ENCODE measurements around the gene SCN1B.
A peak's percentile ranks its signal among the peaks of the same experiment; 100 is the strongest.
"Not testable (repeated sequence)": the region's sequence is repeated elsewhere in the genome, so short reads cannot be mapped to it uniquely, and the experiment has no call there.

Gene SCN1B

DNA sequence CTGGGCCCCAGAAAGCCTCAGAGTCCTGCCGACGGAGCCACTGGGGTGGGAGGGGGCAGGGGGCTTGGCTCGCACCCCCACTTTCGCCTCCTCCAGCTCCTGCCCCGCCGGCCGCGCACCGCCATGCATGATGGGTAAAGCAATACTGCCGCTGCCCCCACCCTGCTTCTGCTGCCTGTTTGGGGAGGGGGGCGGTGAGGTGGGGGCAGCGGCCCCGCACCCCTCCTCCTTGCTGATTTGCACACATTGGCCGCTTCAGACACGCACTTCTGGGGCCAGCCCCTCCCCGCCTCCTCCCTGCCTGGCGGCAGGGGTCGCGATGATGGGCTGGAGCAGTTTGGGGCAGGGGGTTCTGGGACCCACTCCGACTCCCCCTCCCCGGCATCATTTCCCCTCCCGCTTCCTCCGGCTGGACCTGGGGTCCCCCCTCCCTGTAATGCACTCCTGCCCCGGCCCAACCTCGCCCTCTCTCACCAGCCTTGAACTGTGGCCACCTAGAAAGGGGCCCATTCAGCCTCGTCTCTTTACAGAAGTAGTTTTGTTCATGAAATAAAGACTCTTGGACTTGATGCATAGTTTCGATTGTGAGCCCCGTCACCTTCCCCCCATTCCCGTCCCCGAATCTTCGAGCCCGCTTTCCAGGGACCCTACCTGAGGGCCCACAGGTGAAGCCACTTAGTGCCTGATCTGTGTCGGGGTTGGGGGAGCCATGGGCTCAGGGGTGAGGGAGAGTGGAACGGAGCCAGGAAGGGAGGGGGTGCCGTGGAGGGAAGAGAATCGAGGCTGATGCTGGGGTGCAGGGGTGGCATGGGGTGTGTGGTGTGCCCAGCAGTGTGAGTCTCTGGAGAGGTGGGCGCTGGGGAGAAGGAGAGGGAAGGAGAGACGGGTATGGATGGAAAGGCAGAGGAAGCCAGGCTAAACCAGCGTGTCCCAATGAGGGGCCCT lies 9.9 kb downstream of the SCN1B start:
- no peak for DNase-seq

DNA sequence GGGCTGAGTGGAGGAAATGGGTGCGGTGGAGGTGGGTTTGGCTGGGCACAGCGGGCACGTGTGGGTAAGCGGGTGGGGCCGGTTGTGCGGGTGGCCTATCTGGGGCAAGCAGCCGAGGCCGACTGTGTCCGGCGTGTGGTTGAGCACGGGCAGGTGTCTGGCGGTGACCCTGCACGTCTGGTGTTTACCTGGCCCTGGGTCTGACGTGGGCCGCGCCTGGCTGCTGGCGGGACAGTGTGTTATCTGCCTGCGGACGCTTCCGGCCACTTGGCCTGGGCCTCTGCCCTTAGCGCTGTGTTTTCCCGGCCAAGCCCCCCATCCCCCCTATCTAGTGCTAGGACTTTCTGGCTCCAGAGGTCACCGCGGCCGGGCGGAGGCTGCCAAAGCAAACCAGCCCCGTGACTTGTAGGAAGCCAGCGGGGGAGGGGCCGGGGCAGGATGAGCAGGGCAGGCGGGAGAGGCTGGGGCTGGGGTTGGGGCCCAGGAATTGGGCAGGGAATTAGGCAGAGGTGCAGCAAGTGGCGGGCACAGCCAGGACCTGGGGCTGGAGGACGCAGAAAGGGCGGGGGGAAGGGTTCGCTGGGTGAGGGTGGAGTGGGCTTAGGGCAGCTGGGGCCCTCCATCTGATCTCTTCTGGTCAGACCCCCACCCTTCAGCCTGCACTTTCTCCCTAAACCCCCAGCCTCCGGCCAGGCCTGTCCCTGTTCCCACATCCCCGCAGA lies 10.7 kb downstream of the SCN1B start:
- DNase-seq = no peak

DNA sequence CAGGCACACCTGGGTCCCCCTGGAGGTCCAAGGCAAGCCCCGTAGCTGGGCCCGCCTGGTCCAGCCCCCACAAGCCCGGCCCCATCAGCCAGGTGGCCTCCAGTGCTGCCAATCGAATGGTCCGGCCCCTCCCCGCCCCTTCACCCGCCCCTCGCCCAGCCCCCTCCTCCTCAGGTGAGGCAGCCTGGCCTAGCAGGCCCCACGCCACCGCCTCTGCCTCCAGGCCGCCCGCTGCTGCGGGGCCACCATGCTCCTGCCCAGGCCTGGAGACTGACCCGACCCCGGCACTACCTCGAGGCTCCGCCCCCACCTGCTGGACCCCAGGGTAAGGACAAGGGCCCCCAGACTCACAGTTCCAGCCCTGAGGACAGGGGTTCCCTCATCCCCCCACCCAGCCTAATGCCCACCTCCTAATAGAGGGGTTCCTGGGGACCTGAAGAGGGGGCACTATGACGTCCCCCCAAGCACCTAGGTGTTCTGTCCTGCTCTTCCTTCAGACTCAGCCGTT lies 11.3 kb downstream of the SCN1B start, which contains the start of gene HPN:
HPN (plus strand) TSS at position 174 of the 508 bp plus-strand sequence. CDS start 786 bp downstream, outside the sequence.
- DNase-seq = no peak

DNA sequence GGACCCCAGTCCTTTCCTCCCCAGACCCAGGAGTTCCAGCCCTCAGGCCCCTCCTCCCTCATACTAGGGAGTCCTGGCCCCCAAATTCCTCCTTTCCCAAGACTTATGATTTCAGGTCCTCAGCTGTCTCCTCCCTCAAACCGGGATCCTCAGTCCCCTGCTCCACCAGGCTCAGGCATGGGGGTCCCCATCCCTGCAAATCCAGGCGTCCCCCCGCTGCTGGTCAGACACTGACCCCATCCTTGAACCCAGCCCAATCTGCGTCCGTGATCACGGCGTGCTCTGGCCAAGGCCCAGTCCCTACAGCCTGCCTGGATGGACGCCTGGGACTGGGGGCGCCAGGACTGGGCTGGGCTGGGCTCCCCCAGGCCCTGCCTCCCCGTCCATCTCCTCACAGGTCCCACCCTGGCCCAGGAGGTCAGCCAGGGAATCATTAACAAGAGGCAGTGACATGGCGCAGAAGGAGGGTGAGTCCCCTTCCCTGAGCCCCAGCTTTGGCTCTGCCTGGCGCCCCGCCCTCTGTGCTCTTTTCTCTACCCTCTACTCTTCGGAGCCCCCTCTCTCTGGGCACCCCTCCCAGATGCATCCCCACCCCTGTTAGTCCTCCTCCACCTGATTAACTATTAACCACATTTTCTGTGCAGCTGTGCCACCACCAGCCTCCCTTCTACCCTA lies 11.9 kb downstream of the SCN1B start:
- DNase-seq = no peak

DNA sequence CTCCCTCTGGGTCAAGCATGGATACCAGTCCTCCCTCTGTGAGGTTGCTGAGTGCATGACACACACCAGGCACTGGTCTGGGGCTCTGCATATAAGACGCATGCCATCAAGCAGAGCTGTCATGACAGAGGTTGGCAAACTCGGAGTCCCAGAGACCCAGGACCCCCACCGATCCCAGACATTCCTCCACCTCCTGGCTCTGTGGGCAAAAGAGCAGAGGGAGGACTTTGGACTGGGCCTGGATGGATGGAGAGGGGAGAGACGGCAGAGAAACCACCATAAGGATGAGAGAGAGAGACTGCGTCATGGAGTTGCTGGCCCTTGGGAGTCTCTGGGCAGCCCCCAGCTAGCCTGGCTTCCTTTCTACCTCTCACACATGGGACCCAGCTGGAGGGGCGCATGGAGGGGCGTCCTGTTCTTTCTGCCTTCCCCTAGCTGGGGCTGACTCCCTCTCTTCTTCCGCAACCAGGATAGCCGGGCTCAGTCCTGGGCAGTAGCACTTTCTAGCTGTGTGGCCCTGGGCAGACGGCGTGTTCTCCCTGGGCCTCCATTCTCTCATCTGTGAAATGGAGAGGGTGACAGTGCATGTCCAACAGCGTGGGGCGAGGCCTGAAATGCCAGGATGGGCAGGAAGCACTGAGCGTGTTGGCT lies 12.8 kb downstream of the SCN1B start:
- DNase-seq = no peak

DNA sequence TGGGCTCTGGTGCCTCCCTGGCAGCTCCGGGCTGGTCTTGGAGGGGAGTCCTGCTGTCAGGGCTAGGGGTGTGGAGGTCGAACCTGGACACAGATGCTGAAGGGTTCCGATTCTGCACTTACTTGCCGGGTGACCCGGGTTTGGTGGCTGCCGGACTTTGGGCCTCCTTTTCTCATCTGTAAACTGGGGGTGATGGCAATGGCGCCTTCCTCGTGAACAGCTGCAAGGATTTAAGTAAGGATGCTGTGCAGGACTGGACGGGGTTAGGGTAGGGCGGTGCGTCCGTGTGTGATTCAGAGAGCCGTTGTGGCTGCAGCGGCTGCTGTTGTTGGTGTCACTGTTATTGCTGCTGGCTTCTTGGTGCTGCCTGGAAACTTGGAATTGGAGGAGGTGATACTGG lies 13.6 kb downstream of the SCN1B start:
- no peak for DNase-seq

DNA sequence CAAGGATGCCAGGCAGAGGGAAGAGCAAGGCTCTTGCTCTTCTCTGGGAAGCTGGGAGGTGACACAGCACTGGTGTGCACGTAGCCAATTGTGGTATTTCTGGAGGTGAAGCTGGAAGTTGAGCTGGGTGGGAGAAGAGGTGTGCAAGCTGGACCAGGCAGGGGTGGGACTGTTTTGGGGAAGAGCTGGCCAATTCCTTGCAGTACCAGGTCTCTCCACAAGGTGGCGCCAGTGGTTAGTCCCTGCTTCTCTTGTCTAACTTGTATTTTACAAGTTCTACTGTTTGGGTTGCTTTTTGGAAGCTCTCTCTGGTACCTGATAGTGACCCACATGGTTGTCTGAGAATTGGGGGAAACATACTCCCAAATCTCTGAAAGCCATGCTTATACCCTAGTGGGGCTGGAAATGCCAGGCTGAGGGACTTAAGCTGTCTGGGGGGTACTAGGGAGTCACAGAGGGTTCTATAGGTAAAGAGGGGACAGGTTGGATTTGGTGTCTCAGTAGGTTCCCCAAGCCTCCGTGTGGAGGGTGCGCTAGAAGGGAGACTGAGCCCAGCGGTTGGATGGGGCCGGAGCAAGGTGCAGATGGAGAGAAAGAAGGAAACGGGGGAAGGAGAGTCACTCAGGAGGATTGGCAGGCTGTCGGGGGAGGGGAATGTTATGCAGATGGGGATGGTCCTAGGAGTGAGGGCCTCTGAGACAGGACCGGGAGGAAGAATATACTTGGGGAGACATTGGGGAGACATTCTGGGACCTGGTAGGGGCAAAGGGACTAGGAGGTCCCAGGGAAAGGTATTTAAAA lies 14.2 kb downstream of the SCN1B start:
- peak; percentile 62 for DNase-seq

DNA sequence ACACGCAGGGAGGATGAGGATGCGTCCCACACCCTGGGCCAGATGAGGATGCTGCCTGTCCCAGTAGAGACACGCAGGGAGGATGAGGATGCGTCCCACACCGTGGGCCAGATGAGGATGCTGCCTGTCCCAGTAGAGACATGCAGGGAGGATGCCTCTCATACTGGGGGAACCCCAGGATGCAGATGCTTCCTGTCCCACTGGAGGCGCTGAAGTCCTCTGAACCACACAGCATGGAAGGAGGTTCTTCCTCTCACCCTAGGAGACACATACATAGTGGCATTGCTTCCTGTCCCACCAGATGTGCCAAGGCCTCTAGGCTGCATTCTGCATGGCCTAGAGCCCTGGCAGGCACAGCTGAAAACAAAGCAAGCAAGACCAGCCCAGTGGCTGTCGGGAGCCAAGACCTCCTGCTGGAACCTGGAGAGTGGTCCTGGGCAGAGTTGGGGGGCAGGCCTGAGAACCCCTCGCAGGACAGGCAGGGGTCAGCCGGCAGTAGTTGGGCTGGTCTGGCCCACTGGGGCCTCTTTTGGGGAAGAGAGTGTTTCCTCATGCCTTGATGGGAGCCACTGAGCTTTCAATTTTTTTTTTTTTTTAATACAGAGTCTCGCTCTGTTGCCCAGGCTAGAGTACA lies 15.5 kb downstream of the SCN1B start:
- DNase-seq = peak; percentile 32

DNA sequence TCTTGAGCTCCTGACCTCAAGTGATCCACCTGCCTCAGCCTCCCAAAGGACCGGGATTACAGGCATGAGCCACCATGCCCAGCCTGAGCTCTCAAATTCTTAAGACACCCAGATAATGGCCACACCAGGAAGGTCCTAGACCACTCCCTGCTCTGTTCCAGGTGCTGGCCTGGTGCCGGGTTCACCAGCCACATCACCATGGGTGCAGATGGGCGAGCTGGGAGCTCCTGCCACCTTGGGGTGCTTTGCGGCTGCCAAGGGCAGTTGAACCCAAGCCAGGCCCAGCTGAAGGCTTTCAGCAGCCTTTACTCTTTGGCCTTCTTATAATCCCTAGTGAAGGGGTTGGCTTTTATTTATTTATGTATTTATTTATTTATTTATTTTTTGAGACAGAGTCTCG lies 16.2 kb downstream of the SCN1B start:
- no peak for DNase-seq

DNA sequence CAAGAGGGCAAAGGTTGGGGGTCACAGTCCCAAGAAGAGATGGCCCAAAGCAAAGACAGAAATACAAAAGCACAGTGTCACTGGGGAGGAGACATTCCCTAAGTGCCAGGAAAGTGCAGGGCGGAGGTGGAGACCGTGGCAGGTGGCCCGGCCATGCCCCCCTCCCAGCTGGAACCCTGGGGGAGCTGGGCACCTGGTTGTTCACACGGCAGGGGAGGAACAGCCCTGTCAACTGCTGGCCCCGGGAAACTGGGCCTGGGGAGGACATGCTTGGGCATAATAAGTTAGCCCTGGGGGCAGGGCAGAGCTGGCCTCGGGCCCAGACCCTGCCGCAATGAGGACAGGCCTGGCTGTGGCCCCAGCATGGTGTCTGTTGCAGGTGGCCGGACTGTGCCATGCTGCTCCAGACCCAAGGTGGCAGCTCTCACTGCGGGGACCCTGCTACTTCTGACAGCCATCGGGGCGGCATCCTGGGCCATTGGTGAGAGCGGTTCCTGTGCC lies 18.7 kb downstream of the SCN1B start:
- DNase-seq = no peak

DNA sequence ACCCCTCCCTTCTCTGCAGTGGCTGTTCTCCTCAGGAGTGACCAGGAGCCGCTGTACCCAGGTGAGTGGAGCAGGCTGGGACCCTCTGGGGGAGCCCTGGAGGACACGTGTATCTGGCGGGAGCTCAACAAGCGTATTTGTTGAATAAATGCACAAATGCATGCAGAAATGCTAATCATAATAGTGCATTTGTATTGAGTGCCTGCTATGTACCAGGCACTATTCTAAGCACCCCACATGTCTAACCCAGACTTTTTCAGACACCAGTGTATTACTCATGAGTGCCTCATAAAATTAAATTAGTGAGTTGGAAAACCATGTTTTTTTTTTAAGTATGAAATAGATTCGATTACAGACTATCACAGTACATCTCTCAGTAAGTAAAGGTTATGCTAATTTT lies 19.2 kb downstream of the SCN1B start:
- DNase-seq = no peak

DNA sequence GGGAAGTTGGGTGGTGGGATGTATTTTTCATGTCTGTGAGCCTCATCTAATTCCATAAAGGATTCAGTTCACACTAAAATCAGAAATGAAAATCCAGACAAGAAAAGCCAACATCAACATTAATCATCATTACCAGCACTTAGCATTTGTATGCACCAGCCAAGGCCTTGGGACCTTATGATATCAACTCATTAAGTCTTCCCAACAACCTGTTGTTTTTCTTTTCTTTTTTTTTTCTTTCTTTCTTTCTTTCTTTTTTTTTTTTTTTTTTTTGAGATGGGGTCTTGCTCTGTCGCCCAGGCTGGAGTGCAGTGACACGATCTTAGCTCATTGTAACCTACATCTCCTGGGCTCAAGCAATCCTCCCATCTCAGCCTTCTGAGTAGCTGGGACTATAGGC lies 20.4 kb downstream of the SCN1B start:
- not testable (repeated sequence) for DNase-seq

DNA sequence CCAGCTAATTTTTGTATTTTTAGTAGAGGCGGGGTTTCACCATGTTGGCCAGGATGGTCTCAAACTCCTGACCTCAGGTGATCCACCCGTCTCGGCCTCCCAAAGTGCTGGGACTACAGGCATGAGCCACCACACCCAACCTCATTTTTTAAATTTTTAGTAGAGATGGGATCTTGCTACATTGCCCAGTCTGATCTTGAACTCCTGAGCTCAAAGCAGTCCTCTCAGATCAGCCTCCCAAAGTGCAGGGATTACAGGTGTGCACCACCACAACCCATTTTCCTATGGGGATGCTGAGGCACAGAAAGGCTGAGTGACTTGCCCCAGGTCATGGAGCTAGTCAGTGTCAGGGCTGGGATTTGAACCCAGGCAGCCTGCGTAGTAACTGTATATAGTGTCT lies 21.0 kb downstream of the SCN1B start:
- not testable (repeated sequence) for DNase-seq

DNA sequence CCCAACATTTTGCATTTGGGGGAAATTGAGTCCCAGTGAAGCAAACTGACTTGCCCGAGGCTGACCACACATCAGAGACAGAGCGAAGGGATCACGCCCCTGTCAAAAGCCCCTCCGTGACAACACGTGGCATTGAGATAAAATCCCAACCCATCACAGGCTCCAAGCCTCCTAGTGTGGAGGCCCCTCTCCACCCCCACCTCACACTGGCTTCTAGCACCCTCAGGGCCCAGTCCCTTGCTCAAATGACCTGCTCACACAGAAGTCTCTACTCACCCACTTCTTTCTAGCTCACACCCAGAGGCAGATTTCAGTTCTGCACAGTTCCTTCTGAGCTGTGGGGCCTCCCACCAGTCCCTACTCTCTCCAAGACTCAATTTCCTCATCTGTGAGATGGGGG lies 21.5 kb downstream of the SCN1B start:
- DNase-seq = no peak

DNA sequence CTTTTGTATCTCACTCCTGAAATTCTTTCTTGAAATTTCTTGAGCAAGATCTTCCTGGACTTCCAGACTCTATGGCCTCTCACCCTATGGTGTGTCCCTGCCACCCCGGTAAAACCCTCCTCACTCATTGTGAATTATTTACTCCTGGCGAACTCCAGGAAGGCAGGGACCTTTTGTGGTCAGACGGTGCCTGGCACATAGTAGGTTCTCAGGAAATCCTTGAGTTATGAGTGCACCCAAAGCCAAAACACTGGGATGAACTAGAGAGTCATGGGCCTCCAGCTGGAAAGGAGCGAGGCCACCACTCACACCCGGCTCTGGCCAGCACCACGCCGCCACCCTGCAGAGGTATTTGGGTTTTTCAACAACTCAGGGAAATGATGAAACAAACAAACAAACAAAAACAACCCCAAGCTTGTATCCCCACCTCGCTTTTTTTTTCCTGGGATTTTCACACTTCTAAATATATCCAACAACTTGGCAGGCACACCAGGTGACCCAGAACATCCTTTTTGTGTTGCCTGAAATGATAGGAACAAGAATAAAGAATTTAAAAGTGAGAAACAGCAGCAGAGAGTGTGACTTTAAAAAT lies 22.4 kb downstream of the SCN1B start:
- no peak for DNase-seq

DNA sequence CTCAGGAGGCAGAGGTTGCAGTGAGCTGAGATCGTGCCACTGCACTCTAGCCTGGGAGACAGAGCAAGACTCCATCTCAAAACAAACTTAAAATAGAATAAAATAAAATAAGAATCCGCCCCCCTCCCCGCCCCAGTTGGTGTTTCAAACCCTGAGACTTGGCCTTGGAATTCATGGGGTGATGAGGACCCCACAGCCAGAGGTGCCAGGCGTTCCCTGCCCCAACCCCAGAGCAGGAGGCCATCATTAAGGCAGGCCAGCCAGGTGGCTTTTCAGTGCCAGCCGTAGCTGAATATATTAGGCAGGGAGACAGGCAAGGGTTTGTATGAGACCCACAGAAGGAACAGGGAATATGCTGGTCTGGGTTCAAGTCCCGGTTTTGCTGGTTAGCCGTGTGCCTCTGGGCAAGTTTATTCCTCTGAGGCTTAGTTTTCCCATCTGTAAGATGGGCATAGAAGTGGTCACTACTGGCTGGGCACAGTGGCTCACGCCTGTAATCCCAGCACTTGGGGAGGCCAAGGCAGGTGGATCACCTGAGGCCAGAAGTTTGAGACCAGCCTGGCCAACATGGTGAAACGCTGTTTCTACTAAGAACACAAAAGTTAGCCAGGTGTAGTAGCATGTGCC lies 23.5 kb downstream of the SCN1B start:
- no peak for DNase-seq

DNA sequence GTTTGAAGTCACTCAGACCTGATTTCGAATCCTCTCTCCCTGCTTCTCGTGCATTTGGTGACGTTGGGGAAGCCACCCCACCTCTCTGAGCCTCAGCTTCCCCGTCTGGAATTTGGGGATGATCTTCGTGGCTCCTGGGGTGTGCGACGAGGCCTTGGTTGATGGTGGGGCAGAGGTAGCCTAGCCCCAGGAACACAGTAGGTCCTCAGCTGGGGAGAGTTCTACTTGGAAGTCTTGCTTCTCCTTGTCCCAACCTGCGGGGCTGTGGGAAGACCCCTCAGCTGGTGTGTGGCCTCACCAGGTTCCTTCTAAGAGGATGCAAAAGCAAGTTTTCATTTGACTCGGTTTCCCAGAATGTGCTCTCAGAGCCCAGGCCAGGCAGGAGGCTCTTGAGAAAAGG lies 24.4 kb downstream of the SCN1B start:
- no peak for DNase-seq

DNA sequence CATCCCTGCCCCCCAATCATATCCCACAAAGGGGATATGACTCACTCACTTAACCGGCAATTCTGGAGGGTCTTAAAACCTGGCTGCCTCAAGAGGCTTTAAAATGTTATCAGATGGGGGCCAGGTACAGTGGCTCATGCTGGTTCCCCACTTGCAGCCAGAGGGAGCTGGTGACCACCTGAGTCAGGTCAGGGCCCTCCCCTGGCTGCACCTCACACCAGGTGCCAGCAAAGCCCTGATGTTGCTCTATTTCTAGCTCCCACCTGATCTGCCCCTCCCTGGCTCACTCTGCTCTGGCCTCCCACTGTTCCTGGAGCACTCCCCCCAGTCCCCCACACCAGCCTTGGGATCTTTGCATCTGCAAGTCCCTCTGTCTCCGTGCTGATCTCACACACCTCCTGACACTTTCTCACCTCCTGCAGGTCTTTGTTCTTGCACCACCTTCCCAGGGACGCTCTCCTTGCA lies 25.5 kb downstream of the SCN1B start:
- DNase-seq = no peak

DNA sequence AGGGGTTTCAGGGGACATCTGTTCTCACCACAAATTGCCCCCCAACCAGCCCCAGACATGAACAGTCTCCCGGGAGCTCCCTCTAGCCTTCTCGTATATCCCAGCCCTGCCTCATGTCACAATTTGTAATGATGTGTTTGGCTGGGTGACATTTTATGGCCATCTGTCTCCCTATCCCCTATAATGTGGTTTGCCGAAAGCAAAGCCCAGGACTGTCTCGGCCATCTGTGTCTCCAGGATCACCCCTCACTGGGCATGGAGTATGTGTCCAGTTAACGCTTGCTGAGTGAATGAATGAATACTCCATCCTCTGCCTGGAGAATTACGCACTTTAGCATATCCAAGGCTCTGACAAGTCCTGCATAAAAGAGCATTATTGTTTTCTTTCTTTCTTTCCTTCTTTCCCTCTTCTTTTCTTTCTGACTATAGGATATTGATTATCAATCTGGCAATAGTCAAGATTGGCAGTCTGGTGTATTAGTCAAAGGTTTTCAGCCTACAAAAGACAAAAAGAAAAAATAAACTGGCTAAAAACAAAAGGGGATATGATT lies 26.3 kb downstream of the SCN1B start:
- DNase-seq = no peak

DNA sequence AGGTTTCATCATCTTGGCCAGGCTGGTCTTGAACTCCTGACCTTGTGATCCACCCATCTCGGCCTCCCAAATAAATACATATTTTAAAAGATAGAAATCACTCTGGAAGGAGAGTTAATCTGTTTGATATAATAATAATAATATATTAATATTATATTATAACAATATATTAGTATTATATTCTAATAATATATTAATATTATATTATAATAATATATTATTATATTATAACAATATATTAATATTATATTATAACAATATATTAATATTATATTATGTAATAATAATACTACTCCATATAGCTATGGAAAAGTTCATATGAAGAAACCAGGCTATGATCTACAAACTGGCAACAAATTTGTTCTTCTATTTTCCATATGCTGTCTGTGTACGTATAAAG lies 28.1 kb downstream of the SCN1B start:
- DNase-seq = no peak

All from activated gamma-delta T cell treated with Interleukin-2 at 50 U/mL for 16 hours (primary cell).